LNCaP clone FGC (cell line): ENCODE data around the gene KIF4A.

Experiments used
- DNase-seq: peaks from one replicate; pipeline ENCODE4 v3.0.0-alpha.2; 2011; ENCODE audit warnings: low read depth
- H3K4me3 ChIP-seq: 2 replicates; pipeline ENCODE4 v1.5.1; 2011; ENCODE audit warnings: mild to moderate bottlenecking, low read depth, low read length, control low read depth
- TF ChIP-seq, protein P1 (sequence below): IDR thresholded peaks from 2 replicates; pipeline ENCODE4 v1.5.1; 2012; ENCODE audit warnings: mild to moderate bottlenecking; ENCODE audit not compliant: control insufficient read depth, insufficient read depth; ENCODE audit errors: extremely low read depth

The KIF4A gene

DNA sequence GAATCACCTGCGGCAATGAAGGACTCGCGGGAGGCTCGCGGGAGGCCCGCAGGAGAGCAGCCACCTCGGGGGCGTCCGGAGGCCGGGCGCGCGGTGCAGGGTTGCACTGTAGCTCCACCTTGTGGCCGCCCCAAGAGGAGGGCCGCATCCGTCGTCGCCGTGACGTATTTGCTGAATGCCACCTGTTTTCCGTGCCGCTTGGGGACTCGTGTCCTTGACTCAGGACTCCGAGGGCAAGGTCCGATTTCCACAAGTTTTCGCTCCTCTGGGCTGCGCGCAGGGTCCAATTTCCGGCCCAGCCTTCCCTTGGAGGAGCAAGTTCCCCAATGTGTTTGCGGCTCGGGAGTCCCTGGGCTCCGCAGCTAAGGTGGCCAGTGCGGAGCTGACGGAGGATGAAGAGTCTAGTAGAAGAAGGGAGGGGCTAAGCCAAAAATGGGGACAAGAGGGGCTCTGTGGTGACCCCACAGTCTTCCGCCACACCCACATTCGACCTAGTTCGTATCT, 144.0 kb downstream of the KIF4A start:
- DNase-seq, result no peak
- peak overlapping the region; percentile 72 for H3K4me3 ChIP-seq
- TF ChIP-seq, protein P1, sequence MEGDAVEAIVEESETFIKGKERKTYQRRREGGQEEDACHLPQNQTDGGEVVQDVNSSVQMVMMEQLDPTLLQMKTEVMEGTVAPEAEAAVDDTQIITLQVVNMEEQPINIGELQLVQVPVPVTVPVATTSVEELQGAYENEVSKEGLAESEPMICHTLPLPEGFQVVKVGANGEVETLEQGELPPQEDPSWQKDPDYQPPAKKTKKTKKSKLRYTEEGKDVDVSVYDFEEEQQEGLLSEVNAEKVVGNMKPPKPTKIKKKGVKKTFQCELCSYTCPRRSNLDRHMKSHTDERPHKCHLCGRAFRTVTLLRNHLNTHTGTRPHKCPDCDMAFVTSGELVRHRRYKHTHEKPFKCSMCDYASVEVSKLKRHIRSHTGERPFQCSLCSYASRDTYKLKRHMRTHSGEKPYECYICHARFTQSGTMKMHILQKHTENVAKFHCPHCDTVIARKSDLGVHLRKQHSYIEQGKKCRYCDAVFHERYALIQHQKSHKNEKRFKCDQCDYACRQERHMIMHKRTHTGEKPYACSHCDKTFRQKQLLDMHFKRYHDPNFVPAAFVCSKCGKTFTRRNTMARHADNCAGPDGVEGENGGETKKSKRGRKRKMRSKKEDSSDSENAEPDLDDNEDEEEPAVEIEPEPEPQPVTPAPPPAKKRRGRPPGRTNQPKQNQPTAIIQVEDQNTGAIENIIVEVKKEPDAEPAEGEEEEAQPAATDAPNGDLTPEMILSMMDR, result peak; percentile 74

DNA sequence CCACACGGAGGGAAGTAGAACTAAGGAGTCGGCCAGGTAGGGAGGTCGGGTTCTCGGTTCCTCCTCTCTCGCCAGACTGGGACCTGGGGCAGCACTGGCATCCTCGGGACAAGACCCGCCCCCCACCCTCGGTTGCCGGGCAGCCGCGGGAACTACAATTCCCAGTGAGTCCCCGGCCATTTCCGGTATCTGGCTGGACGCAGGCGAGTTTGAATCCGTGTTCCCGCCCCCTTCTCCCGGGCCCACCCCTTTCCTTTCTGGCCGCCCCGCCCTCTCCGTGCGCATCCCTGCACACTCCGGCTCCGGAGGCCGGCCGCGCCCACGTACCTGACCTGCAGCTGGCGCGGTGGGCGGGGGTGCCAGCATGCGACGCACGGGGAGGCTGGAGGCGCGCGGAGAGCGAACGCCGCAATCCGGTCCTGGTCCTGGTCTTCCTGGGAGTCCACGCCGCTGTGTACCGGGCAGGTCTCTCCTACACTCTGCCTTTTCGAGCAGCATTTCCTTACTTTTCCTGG, 144.5 kb downstream of the KIF4A start:
- peak; percentile 62 for DNase-seq

DNA sequence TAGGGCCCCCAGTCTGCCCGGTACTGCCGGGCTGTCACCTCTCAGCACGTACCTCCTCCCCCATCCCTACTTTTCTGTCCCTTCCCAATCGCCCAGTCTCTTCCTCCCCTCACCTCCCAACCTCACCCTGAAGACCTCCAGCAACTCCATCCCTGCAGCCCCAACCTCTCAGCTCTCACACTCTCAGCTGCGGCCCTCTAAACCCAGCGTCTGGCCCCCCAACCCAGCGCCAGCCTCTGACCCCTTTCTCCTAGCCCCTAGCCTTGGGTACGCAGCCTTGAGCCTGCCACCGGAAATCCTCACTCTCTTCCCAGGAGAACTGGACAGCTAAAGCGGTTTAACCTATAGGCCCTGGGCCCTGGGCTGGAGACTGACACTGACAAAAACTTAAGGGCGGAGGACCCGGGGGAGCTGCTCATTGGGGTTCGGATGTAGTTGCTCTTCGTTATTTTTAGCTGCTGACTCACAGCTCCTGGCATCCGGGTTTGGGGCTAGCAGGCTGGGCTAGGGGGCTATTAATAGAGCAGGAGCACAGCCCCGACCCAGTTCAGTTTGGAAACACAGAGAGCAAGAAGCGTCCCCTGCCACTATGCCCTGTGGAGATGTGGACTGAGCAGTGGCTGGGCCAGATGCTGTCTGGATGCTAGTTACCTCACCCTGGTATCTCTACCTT, 145.1 kb downstream of the KIF4A start:
- TF ChIP-seq, protein P1, result no peak
- DNase-seq, result no peak
- H3K4me3 ChIP-seq, result peak overlapping the region; percentile 72

More for the DNA sequence above, 144.5 kb downstream of the KIF4A start:
- TF ChIP-seq, protein P1, result no peak
- H3K4me3 ChIP-seq, result peak overlapping the region; percentile 72

DNA sequence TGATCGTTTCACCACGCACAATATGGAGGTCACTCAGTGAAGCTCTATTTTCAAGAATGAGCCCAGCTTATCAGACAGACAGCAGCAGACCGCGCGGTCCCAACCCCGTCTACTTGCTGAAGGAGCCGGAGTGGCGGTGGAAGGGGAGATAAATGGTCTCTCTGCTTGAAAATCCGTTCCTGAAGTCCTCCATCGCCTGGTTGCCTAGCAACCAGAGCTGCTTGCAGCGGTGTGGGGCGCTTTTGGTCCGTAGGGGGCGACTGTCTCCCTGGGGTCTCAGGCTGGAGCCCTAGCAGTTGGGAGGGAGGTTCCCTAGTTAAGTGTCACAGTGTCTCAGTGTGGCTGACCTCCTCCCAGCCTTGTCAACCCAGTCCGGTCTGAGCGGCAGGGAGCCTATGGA, 146.4 kb downstream of the KIF4A start:
- DNase-seq, result no peak
- no peak overlapping the region for H3K4me3 ChIP-seq
- TF ChIP-seq, protein P1, result no peak

DNA sequence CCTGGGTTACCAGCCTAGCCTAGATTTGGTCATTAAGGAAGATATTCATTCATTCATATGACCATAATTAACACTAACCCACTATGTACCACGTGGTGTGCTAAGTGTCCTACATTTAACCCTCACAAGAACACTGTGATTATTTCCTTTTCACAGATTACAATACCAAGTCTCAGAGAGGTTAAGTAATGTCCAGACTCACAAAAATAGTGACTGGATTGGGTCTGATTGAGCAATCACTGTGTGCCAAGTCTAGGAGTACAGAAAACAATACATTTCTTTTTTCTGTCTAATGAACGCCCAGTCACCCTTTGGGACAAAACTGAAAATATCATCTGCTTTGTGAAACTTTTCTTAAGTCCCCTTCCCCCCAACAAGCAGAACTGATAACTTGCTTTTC, 147.1 kb downstream of the KIF4A start:
- no peak overlapping the region for H3K4me3 ChIP-seq
- TF ChIP-seq, protein P1, result no peak
- DNase-seq, result no peak

DNA sequence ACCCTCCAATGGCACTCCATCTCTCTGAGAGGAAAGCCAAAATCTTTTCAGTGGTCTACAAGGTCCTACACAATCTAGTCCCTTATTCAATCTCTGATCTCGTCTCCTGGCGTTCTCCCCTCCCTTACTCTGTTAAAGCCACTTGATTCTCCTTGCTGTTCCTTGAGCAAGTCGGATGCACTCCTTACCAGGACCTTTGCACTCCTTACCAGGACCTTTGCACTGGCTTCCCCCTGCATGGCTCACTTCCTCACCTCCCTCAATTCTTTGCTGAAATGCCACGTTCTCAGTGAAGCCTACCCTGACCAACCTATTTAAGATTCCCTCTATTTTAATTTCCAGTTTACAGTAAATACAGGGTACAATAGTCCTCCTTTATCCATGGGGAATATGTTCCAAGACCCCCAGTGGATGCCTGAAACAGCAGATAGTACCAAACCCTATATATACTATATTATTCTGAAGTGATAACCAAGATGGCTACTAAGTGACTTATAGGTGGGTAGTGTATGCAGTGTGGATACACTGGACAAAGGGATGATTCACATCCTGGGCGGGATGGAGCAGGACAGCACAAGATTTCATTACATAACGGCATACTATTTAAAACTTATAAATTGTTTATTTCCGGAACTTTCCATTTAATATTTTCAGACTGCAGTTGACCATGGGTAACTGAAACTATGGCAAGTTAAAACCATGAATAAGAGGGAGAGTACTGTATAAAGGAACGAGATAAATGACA, 148.2 kb downstream of the KIF4A start:
- DNase-seq, result no peak
- TF ChIP-seq, protein P1, result no peak
- H3K4me3 ChIP-seq, result no peak overlapping the region

DNA sequence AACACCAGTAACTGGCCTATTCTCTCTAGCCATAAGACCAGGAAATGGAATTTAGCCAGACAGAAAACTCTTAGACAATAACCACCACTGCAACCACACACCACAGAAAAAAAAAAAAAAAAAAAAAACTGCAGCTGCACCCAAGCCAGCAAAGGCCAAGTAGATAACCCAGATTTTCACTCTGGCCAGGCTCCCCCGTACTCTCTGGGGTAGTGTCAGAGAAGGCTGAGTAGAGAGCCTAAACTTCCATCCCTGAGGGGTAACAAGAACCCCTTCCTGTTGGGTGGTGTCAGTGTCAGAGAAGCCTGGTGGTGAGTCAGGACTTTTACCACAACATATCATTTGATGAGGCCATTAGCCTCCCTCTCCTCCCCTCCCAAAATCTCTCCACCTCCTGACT, 149.1 kb downstream of the KIF4A start:
- TF ChIP-seq, protein P1, result no peak
- H3K4me3 ChIP-seq, result no peak overlapping the region

More for the DNA sequence above, 149.1 kb downstream of the KIF4A start:
- no peak for DNase-seq
